Progenitor cell of endocrine pancreas (in vitro differentiated cells): ENCODE results near the gene GNA15. TPM values are rescaled to one million over a fixed set of nuclear protein-coding genes. Genes with fewer than 3 reads are reported as not detected.
A peak's percentile ranks its signal among the peaks of the same experiment; 100 is the strongest.

Source experiments
- DNase-seq: peaks from one replicate; pipeline ENCODE4 v3.0.0; 2021; ENCODE audit warnings: low spot score; ENCODE audit not compliant: unreplicated experiment
- H3K27ac Mint-ChIP-seq: 2 replicates; pipeline ENCODE4 v1.8.0; 2021; ENCODE audit warnings: mild to moderate bottlenecking, moderate library complexity, mixed read lengths
- H3K27me3 Mint-ChIP-seq: 2 replicates; pipeline ENCODE4 v1.8.0; 2021; ENCODE audit warnings: mixed read lengths
- H3K36me3 Mint-ChIP-seq: 2 replicates; pipeline ENCODE4 v1.8.0; 2022; ENCODE audit warnings: mixed read lengths; ENCODE audit not compliant: insufficient read depth
- H3K4me1 Mint-ChIP-seq: 2 replicates; pipeline ENCODE4 v1.8.0; 2021; ENCODE audit warnings: low read depth, mixed read lengths
- H3K4me3 Mint-ChIP-seq: 2 replicates; pipeline ENCODE4 v1.8.0; 2021; ENCODE audit warnings: low read depth, mild to moderate bottlenecking, moderate library complexity, mixed read lengths
- H3K9me3 Mint-ChIP-seq: 2 replicates; pipeline ENCODE4 v1.8.0; 2021; ENCODE audit warnings: low read depth, mixed read lengths
- CTCF ChIP-seq: fragments of 200-600 bp; sonication (generic); IDR thresholded peaks from one replicate; pipeline ENCODE4 v1.5.0; 2021; ENCODE audit warnings: antibody characterized with exemption, mild to moderate bottlenecking; ENCODE audit not compliant: unreplicated experiment
- total RNA-seq: library from RNA; stranded (reverse); gene quantifications from 2 replicates; pipeline ENCODE4 v1.2.1, GENCODE V29; 2021

Gene GNA15
- total RNA-seq, 1 donor from 2014 or later, result not detected

DNA sequence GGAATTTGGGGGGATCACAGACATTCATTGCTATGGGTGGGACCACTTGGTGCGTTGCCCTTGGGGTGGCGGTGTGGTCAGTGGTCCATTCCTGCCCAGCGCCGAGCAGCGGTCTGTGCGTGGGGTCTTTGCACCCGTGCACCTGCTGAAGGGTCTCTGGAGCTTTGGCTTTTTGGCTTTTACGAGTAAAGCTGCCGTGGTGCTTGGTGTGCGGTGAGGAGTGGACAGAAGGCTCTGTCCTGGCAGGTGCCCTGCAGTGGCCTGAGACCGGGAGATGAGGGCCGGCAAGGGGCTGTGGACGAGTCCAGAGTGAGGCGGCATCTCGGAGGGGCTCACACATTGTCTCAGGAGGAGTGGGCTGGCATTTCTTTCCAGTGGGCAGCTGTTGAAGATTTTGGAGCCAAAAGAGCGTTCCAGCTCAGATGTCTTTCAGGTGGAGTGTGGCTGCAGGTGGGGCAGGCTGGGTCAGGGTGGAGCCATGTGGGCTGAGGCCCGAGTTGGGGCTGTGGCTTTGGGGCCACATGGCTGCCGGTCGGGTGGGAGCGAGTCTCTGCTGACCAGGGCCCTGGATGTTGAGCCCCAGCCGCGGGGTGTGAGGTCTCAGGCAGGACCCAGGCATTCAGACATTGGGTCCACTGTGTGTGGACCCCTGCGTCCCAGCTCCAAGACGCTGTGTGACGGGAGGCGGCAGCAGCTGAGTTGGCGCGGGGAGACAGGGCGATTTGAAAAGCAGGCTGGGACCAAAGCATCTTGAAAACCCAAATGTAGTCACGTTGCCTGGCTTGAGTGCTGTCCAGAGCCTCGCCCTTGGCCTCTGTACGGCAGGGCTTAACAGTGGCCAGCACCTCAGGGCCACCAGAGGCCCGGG, 30.0 kb upstream of the GNA15 start:
- DNase-seq, result no peak
- peaks cover 26% of the 10 kb centered on the region for H3K4me1 Mint-ChIP-seq
- H3K27me3 Mint-ChIP-seq, result no peaks in the 10 kb centered on the region
- TF ChIP-seq CTCF, result no peak
- no peak overlapping the region for H3K4me3 Mint-ChIP-seq
- H3K27ac Mint-ChIP-seq, result peak overlapping the region; percentile 41
- H3K9me3 Mint-ChIP-seq, result no peaks in the 10 kb centered on the region
- no peaks in the 10 kb centered on the region for H3K36me3 Mint-ChIP-seq

GRCh38 chr19:3106509-3107141, 29.2 kb upstream of the GNA15 start:
- Mint-ChIP-seq H3K4me3 (no peak overlapping the region), H3K4me1 (peaks cover 24% of the 10 kb centered on the region), H3K36me3 (no peaks in the 10 kb centered on the region), H3K27ac (no peak overlapping the region), H3K27me3 (no peaks in the 10 kb centered on the region), H3K9me3 (no peaks in the 10 kb centered on the region)
- TF ChIP-seq CTCF, result no peak
- DNase-seq, result no peak

GRCh38 chr19:3107658-3108057, 28.2 kb upstream of the GNA15 start:
- Mint-ChIP-seq H3K4me3 (no peak overlapping the region), H3K9me3 (no peaks in the 10 kb centered on the region), H3K4me1 (peaks cover 24% of the 10 kb centered on the region), H3K27ac (peak overlapping the region; percentile 89), H3K27me3 (no peaks in the 10 kb centered on the region), H3K36me3 (peaks cover 3% of the 10 kb centered on the region)
- no peak for TF ChIP-seq CTCF
- no peak for DNase-seq

- Mint-ChIP-seq H3K4me1 (peaks cover 24% of the 10 kb centered on the region), H3K27me3 (no peaks in the 10 kb centered on the region), H3K4me3 (no peak overlapping the region), H3K36me3 (peaks cover 3% of the 10 kb centered on the region), H3K9me3 (no peaks in the 10 kb centered on the region), H3K27ac (peak overlapping the region; percentile 89)
- TF ChIP-seq CTCF, result peak; percentile 82
- DNase-seq, result peak; percentile 56
These were observed 27.1 kb upstream of the GNA15 start for GRCh38 chr19:3108775-3109174.

- DNase-seq, result no peak
- peaks cover 3% of the 10 kb centered on the region for H3K36me3 Mint-ChIP-seq
- no peak overlapping the region for H3K4me3 Mint-ChIP-seq
- peaks cover 20% of the 10 kb centered on the region for H3K4me1 Mint-ChIP-seq
- H3K27me3 Mint-ChIP-seq, result no peaks in the 10 kb centered on the region
- no peak overlapping the region for H3K27ac Mint-ChIP-seq
- TF ChIP-seq CTCF, result no peak
- no peaks in the 10 kb centered on the region for H3K9me3 Mint-ChIP-seq
These were observed 26.3 kb upstream of the GNA15 start for GRCh38 chr19:3109491-3109890.
